ENCODE measurements around the gene ATF5.

DNA sequence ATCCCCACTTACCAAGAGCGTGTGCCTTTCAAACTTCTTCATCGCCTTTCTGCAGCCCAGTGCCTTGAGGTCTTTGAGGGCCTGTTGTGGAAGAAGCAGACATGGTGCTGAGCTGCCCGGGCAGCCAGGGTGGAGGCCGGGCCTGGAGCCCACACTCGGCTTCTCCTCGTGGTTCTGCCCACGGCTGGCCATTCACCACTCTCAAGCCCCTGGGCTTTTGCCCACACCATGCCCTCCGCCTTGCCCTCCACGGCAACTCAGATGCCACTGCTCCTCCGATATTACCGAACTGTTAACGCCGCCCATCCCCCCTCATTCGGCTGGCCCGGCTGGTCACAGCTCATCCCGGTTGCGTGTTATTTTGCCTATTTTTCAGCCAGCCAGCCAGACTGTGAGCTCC is 37.6 kb upstream of the ATF5 start:
- TF ChIP-seq, protein P1, sequence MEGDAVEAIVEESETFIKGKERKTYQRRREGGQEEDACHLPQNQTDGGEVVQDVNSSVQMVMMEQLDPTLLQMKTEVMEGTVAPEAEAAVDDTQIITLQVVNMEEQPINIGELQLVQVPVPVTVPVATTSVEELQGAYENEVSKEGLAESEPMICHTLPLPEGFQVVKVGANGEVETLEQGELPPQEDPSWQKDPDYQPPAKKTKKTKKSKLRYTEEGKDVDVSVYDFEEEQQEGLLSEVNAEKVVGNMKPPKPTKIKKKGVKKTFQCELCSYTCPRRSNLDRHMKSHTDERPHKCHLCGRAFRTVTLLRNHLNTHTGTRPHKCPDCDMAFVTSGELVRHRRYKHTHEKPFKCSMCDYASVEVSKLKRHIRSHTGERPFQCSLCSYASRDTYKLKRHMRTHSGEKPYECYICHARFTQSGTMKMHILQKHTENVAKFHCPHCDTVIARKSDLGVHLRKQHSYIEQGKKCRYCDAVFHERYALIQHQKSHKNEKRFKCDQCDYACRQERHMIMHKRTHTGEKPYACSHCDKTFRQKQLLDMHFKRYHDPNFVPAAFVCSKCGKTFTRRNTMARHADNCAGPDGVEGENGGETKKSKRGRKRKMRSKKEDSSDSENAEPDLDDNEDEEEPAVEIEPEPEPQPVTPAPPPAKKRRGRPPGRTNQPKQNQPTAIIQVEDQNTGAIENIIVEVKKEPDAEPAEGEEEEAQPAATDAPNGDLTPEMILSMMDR (IDR thresholded peaks at IDR 0.05; ENCODE audit: insufficient read depth, low read length) = no peak
- TF ChIP-seq POLR2AphosphoS5 (IDR thresholded peaks at IDR 0.05; ENCODE audit: low read depth) (no peak), GABPA (IDR thresholded peaks at IDR 0.05; ENCODE audit: low read depth) (no peak)
- TF ChIP-seq, protein P2, sequence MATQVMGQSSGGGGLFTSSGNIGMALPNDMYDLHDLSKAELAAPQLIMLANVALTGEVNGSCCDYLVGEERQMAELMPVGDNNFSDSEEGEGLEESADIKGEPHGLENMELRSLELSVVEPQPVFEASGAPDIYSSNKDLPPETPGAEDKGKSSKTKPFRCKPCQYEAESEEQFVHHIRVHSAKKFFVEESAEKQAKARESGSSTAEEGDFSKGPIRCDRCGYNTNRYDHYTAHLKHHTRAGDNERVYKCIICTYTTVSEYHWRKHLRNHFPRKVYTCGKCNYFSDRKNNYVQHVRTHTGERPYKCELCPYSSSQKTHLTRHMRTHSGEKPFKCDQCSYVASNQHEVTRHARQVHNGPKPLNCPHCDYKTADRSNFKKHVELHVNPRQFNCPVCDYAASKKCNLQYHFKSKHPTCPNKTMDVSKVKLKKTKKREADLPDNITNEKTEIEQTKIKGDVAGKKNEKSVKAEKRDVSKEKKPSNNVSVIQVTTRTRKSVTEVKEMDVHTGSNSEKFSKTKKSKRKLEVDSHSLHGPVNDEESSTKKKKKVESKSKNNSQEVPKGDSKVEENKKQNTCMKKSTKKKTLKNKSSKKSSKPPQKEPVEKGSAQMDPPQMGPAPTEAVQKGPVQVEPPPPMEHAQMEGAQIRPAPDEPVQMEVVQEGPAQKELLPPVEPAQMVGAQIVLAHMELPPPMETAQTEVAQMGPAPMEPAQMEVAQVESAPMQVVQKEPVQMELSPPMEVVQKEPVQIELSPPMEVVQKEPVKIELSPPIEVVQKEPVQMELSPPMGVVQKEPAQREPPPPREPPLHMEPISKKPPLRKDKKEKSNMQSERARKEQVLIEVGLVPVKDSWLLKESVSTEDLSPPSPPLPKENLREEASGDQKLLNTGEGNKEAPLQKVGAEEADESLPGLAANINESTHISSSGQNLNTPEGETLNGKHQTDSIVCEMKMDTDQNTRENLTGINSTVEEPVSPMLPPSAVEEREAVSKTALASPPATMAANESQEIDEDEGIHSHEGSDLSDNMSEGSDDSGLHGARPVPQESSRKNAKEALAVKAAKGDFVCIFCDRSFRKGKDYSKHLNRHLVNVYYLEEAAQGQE (IDR thresholded peaks at IDR 0.05; ENCODE audit: insufficient replicate concordance, low read depth) = no peak

All from HL-60 (cell line).